BLaER1 treated with 17β-estradiol and CSF1 and Interleukin-3, amounts not matched to agents 10 nM and 100 nM (cell line): ENCODE results near the gene URAD.

Experiments
- H3K27ac ChIP-seq, 11 experiments: shearing (Covaris generic); formaldehyde crosslinking; 2 replicates each; pipeline ENCODE4 v1.8.1; 2022
- H3K27me3 ChIP-seq, 11 experiments: shearing (Covaris generic); formaldehyde crosslinking; 2 replicates each; pipeline ENCODE4 v1.8.1; 2022
- H3K36me3 ChIP-seq, 11 experiments: shearing (Covaris generic); formaldehyde crosslinking; 2 replicates each; pipeline ENCODE4 v1.8.1; 2022
- H3K4me1 ChIP-seq, 10 experiments: shearing (Covaris generic); formaldehyde crosslinking; 2 replicates each; pipeline ENCODE4 v1.8.1; 2022
- H3K4me2 ChIP-seq, 11 experiments: shearing (Covaris generic); formaldehyde crosslinking; 2 replicates each; pipeline ENCODE4 v1.8.1; 2022
- H3K4me3 ChIP-seq, 10 experiments: shearing (Covaris generic); formaldehyde crosslinking; 2 replicates each; pipeline ENCODE4 v1.8.1; 2022
- H3K9ac ChIP-seq, 11 experiments: shearing (Covaris generic); formaldehyde crosslinking; 2 replicates each; pipeline ENCODE4 v1.8.1; 2022
- H3K9me3 ChIP-seq, 11 experiments: shearing (Covaris generic); formaldehyde crosslinking; replicated peaks in 1 of 11; 2 replicates each; pipeline ENCODE4 v1.8.1; 2022
- H4K20me1 ChIP-seq, 11 experiments: shearing (Covaris generic); formaldehyde crosslinking; 2 replicates each; pipeline ENCODE4 v1.8.1; 2022
- Cebpa-rat ChIP-seq, 11 experiments: shearing (Covaris generic); IDR thresholded peaks; 2 replicates each; pipeline ENCODE4 v1.8.1; 2022

The URAD gene

GRCh38 chr13:27961227-27962085 lies 27.0 kb downstream of the URAD start:
- Histone ChIP-seq H3K27ac (no peak overlapping the region), H3K36me3 (no peaks in the 10 kb centered on the region), H4K20me1 (peaks cover 0 to 61% (median 32%) of the 10 kb centered on the region in 11 experiments; a peak in 15 of 22 replicates), H3K4me2 (peak overlapping the region; percentile 18 to 83 (median 45); a peak in 21 of 22 replicates), H3K4me3 (peak overlapping the region in 6 of 10 experiments; percentile 14 to 47 (median 31); a peak in 7 of 20 replicates), H3K9me3 (peaks cover 0 to 9% (median 0%) of the 10 kb centered on the region in 11 experiments; a peak in 3 of 22 replicates), H3K9ac (no peak overlapping the region), H3K27me3 (peaks cover 100% of the 10 kb centered on the region in 11 experiments), H3K4me1 (peaks cover 7 to 13% (median 11%) of the 10 kb centered on the region in 10 experiments; a peak in 10 of 20 replicates)
- no peak for TF ChIP-seq Cebpa-rat (IDR thresholded peaks at IDR 0.05)

- no peak for TF ChIP-seq Cebpa-rat (IDR thresholded peaks at IDR 0.05)
- H4K20me1 ChIP-seq: peaks cover 0 to 57% (median 23%) of the 10 kb centered on the region in 11 experiments; a peak in 14 of 22 replicates
- H3K9ac ChIP-seq: no peak overlapping the region
- H3K4me2 ChIP-seq: peak overlapping the region; percentile 18 to 83 (median 45); a peak in 21 of 22 replicates
- H3K27ac ChIP-seq: no peak overlapping the region
- peak overlapping the region in 6 of 10 experiments; percentile 14 to 47 (median 31); a peak in 8 of 20 replicates for H3K4me3 ChIP-seq
- no peaks in the 10 kb centered on the region for H3K36me3 ChIP-seq
- H3K9me3 ChIP-seq: peaks cover 0 to 4% (median 0%) of the 10 kb centered on the region in 11 experiments; a peak in 1 of 22 replicates
- H3K27me3 ChIP-seq: peaks cover 100% of the 10 kb centered on the region in 11 experiments
- peaks cover 7 to 13% (median 10%) of the 10 kb centered on the region in 10 experiments; a peak in 10 of 20 replicates for H3K4me1 ChIP-seq
Measured at GRCh38 chr13:27960362-27961226, 27.9 kb downstream of the URAD start.

- H4K20me1 ChIP-seq: peaks cover 0 to 51% (median 18%) of the 10 kb centered on the region in 11 experiments; a peak in 14 of 22 replicates
- H3K27ac ChIP-seq: no peak overlapping the region
- H3K9ac ChIP-seq: no peak overlapping the region
- TF ChIP-seq Cebpa-rat (IDR thresholded peaks at IDR 0.05): no peak
- peaks cover 100% of the 10 kb centered on the region in 11 experiments for H3K27me3 ChIP-seq
- 0 out of 22 replicates have a peak, but pooled peaks cover 0 to 4% (median 0%) of the 10 kb centered on the region in 11 experiments for H3K9me3 ChIP-seq
- peaks cover 7 to 13% (median 10%) of the 10 kb centered on the region in 10 experiments; a peak in 10 of 20 replicates for H3K4me1 ChIP-seq
- peak overlapping the region in 3 of 10 experiments; percentile 37 to 47 (median 37); a peak in 4 of 20 replicates for H3K4me3 ChIP-seq
- H3K4me2 ChIP-seq: peak overlapping the region in 7 of 11 experiments; percentile 32 to 83 (median 62); a peak in 9 of 22 replicates
- no peaks in the 10 kb centered on the region for H3K36me3 ChIP-seq
Measured at GRCh38 chr13:27959976-27960361, 28.5 kb downstream of the URAD start.

GRCh38 chr13:27956576-27957300 lies 31.8 kb downstream of the URAD start:
- Histone ChIP-seq H3K27me3 (peaks cover 89 to 100% (median 100%) of the 10 kb centered on the region in 11 experiments), H3K4me3 (no peak overlapping the region), H3K9ac (no peak overlapping the region), H3K36me3 (no peaks in the 10 kb centered on the region), H3K4me1 (peaks cover 20 to 33% (median 30%) of the 10 kb centered on the region in 10 experiments; a peak in 19 of 20 replicates), H3K27ac (no peak overlapping the region), H3K4me2 (no peak overlapping the region), H4K20me1 (peaks cover 0 to 36% (median 15%) of the 10 kb centered on the region in 11 experiments; a peak in 14 of 22 replicates), H3K9me3 (peaks cover 0 to 6% (median 4%) of the 10 kb centered on the region in 11 experiments; a peak in 2 of 22 replicates)
- TF ChIP-seq Cebpa-rat (IDR thresholded peaks at IDR 0.05): no peak

- no peak overlapping the region for H3K4me3 ChIP-seq
- TF ChIP-seq Cebpa-rat (IDR thresholded peaks at IDR 0.05): no peak
- H3K27ac ChIP-seq: no peak overlapping the region
- H4K20me1 ChIP-seq: peaks cover 0 to 20% (median under 1%) of the 10 kb centered on the region in 11 experiments; a peak in 7 of 22 replicates
- H3K4me2 ChIP-seq: no peak overlapping the region
- H3K9me3 ChIP-seq: peaks cover 0 to 9% (median under 1%) of the 10 kb centered on the region in 11 experiments; a peak in 2 of 22 replicates
- no peak overlapping the region for H3K9ac ChIP-seq
- no peaks in the 10 kb centered on the region for H3K36me3 ChIP-seq
- H3K27me3 ChIP-seq: peaks cover 73 to 96% (median 90%) of the 10 kb centered on the region in 11 experiments
- H3K4me1 ChIP-seq: peaks cover 13 to 20% (median 19%) of the 10 kb centered on the region in 10 experiments; a peak in 19 of 20 replicates
Measured at GRCh38 chr13:27955014-27955591, 33.4 kb downstream of the URAD start.

- TF ChIP-seq Cebpa-rat (IDR thresholded peaks at IDR 0.05): no peak
- Histone ChIP-seq H3K4me3 (peak overlapping the region; percentile 37 to 70 (median 58)), H3K4me2 (peak overlapping the region; percentile 72 to 96 (median 92)), H4K20me1 (peaks cover 0 to 19% (median 0%) of the 10 kb centered on the region in 11 experiments; a peak in 3 of 22 replicates), H3K4me1 (peaks cover 13 to 20% (median 19%) of the 10 kb centered on the region in 10 experiments; a peak in 19 of 20 replicates), H3K27me3 (peaks cover 66 to 89% (median 83%) of the 10 kb centered on the region in 11 experiments), H3K9ac (peak overlapping the region in 6 of 11 experiments; percentile 3 to 77 (median 70); a peak in 6 of 22 replicates), H3K27ac (no peak overlapping the region), H3K9me3 (peaks cover 0 to 14% (median 3%) of the 10 kb centered on the region in 11 experiments; a peak in 2 of 22 replicates), H3K36me3 (no peaks in the 10 kb centered on the region)
Measured at GRCh38 chr13:27954406-27954851, 34.1 kb downstream of the URAD start.

- peak overlapping the region; percentile 42 to 77 (median 66); a peak in 19 of 22 replicates for H3K9ac ChIP-seq
- no peak for TF ChIP-seq Cebpa-rat (IDR thresholded peaks at IDR 0.05)
- H3K9me3 ChIP-seq: peaks cover 0 to 14% (median 3%) of the 10 kb centered on the region in 11 experiments; a peak in 2 of 22 replicates
- H3K36me3 ChIP-seq: no peaks in the 10 kb centered on the region
- H3K27ac ChIP-seq: peak overlapping the region in 6 of 11 experiments; percentile 29 to 71 (median 52); a peak in 10 of 22 replicates
- H3K4me1 ChIP-seq: peaks cover 13 to 20% (median 19%) of the 10 kb centered on the region in 10 experiments; a peak in 19 of 20 replicates
- H4K20me1 ChIP-seq: peaks cover 0 to 13% (median 0%) of the 10 kb centered on the region in 11 experiments; a peak in 3 of 22 replicates
- H3K27me3 ChIP-seq: peaks cover 60 to 83% (median 77%) of the 10 kb centered on the region in 11 experiments
- peak overlapping the region; percentile 72 to 96 (median 92) for H3K4me2 ChIP-seq
- H3K4me3 ChIP-seq: peak overlapping the region; percentile 37 to 70 (median 58)
Measured at GRCh38 chr13:27953676-27954405, 34.7 kb downstream of the URAD start.
